ENCODE measurements around the gene TOMM70.

The TOMM70 gene

GRCh38 chr3:100401674-100402041 lies 769 bp upstream of the TOMM70 start:
- peak overlapping the region; percentile 88 for H3K4me3 ChIP-seq (ENCODE audit: low read length)
- TF ChIP-seq ZNF274 (IDR thresholded peaks at IDR 0.05; ENCODE audit: low read depth, low read length): no peak

- TF ChIP-seq ZNF274 (IDR thresholded peaks at IDR 0.05; ENCODE audit: low read depth, low read length): no peak
- H3K4me3 ChIP-seq (ENCODE audit: low read length): peak overlapping the region; percentile 88
Measured at GRCh38 chr3:100400419-100400779, 490 bp downstream of the TOMM70 start.

GRCh38 chr3:100399341-100400071 lies 1.4 kb downstream of the TOMM70 start:
- no peak for TF ChIP-seq ZNF274 (IDR thresholded peaks at IDR 0.05; ENCODE audit: low read depth, low read length)
- H3K4me3 ChIP-seq (ENCODE audit: low read length): peak overlapping the region; percentile 88

- no peak for TF ChIP-seq ZNF274 (IDR thresholded peaks at IDR 0.05; ENCODE audit: low read depth, low read length)
Measured at GRCh38 chr3:100396967-100397366, 3.9 kb downstream of the TOMM70 start.

GRCh38 chr3:100395679-100396431 lies 5.0 kb downstream of the TOMM70 start:
- no peak overlapping the region for H3K4me3 ChIP-seq (ENCODE audit: low read length)
- no peak for TF ChIP-seq ZNF274 (IDR thresholded peaks at IDR 0.05; ENCODE audit: low read depth, low read length)

More at GRCh38 chr3:100396967-100397366, 3.9 kb downstream of the TOMM70 start:
- H3K4me3 ChIP-seq (ENCODE audit: low read length): no peak overlapping the region

GRCh38 chr3:100389025-100389424 lies 11.9 kb downstream of the TOMM70 start:
- no peak for TF ChIP-seq ZNF274 (IDR thresholded peaks at IDR 0.05; ENCODE audit: low read depth, low read length)
- no peak overlapping the region for H3K4me3 ChIP-seq (ENCODE audit: low read length)

GRCh38 chr3:100386437-100387074 lies 14.3 kb downstream of the TOMM70 start:
- no peak for TF ChIP-seq ZNF274 (IDR thresholded peaks at IDR 0.05; ENCODE audit: low read depth, low read length)
- H3K4me3 ChIP-seq (ENCODE audit: low read length): no peak overlapping the region

- H3K4me3 ChIP-seq (ENCODE audit: low read length): no peak overlapping the region
- TF ChIP-seq ZNF274 (IDR thresholded peaks at IDR 0.05; ENCODE audit: low read depth, low read length): no peak
Measured at GRCh38 chr3:100384733-100385525, 16.0 kb downstream of the TOMM70 start.

GRCh38 chr3:100376301-100376700 lies 24.6 kb downstream of the TOMM70 start:
- no peak for TF ChIP-seq ZNF274 (IDR thresholded peaks at IDR 0.05; ENCODE audit: low read depth, low read length)
- no peak overlapping the region for H3K4me3 ChIP-seq (ENCODE audit: low read length)

- no peak for TF ChIP-seq ZNF274 (IDR thresholded peaks at IDR 0.05; ENCODE audit: low read depth, low read length)
Measured at GRCh38 chr3:100374521-100374920, 26.4 kb downstream of the TOMM70 start.

GRCh38 chr3:100370756-100371155 lies 30.1 kb downstream of the TOMM70 start:
- no peak for TF ChIP-seq ZNF274 (IDR thresholded peaks at IDR 0.05; ENCODE audit: low read depth, low read length)
- no peak overlapping the region for H3K4me3 ChIP-seq (ENCODE audit: low read length)

More at GRCh38 chr3:100374521-100374920, 26.4 kb downstream of the TOMM70 start:
- H3K4me3 ChIP-seq (ENCODE audit: low read length): no peak overlapping the region

GRCh38 chr3:100368441-100368840 lies 32.4 kb downstream of the TOMM70 start:
- TF ChIP-seq ZNF274 (IDR thresholded peaks at IDR 0.05; ENCODE audit: low read depth, low read length): no peak
- H3K4me3 ChIP-seq (ENCODE audit: low read length): no peak overlapping the region

- no peak for TF ChIP-seq ZNF274 (IDR thresholded peaks at IDR 0.05; ENCODE audit: low read depth, low read length)
- H3K4me3 ChIP-seq (ENCODE audit: low read length): no peak overlapping the region
Measured at GRCh38 chr3:100366424-100366823, 34.5 kb downstream of the TOMM70 start.

- no peak overlapping the region for H3K4me3 ChIP-seq (ENCODE audit: low read length)
- TF ChIP-seq ZNF274 (IDR thresholded peaks at IDR 0.05; ENCODE audit: low read depth, low read length): no peak
Measured at GRCh38 chr3:100364421-100364820, 36.5 kb downstream of the TOMM70 start.
